Ishikawa (cell line): ENCODE data around the gene MAB21L4.

Source experiments
- CEBPB ChIP-seq: IDR thresholded peaks from 2 replicates; pipeline ENCODE4 v1.6.1; 2012
- CREB1 ChIP-seq: IDR thresholded peaks from 2 replicates; pipeline ENCODE4 v1.6.1; 2012; ENCODE audit warnings: low read depth
- EGR1 ChIP-seq: IDR thresholded peaks from 2 replicates; pipeline ENCODE4 v1.6.1; 2012
- EP300 ChIP-seq: IDR thresholded peaks from 2 replicates; pipeline ENCODE4 v1.6.1; 2012; ENCODE audit warnings: borderline replicate concordance
- MAX ChIP-seq: IDR thresholded peaks from 2 replicates; pipeline ENCODE4 v1.6.1; 2012
- NFIC ChIP-seq: IDR thresholded peaks from 2 replicates; pipeline ENCODE4 v1.6.1; 2012
- RAD21 ChIP-seq: IDR thresholded peaks from 2 replicates; pipeline ENCODE4 v1.6.1; 2012; ENCODE audit warnings: low read depth
- REST ChIP-seq: IDR thresholded peaks from 2 replicates; pipeline ENCODE4 v1.6.1; 2012; ENCODE audit warnings: low read depth, mild to moderate bottlenecking
- TAF1 ChIP-seq: IDR thresholded peaks from 2 replicates; pipeline ENCODE4 v1.6.1; 2012; ENCODE audit warnings: low read depth, mild to moderate bottlenecking
- USF1 ChIP-seq: IDR thresholded peaks from 2 replicates; pipeline ENCODE4 v1.6.1; 2012
- YY1 ChIP-seq: IDR thresholded peaks from 2 replicates; pipeline ENCODE4 v1.6.1; 2012; ENCODE audit warnings: low read depth

GRCh38 chr2:240888890-240889573, 6.9 kb downstream of the MAB21L4 start:
- TF ChIP-seq USF1 (no peak), EP300 (no peak), REST (no peak), CREB1 (no peak), CEBPB (no peak), TAF1 (no peak), NFIC (no peak), MAX (no peak), YY1 (no peak), RAD21 (no peak), EGR1 (no peak)
